Stimulated activated CD4-positive, alpha-beta T cell treated with anti-CD3 and anti-CD28 coated beads, Interleukin-4, amount 100 ng/mL, for 4 hours (primary cell): ENCODE results near the gene MYO19.
A peak's percentile ranks its signal among the peaks of the same experiment; 100 is the strongest.
"Not testable (repeated sequence)": the region's sequence is repeated elsewhere in the genome, so short reads cannot be mapped to it uniquely, and the experiment has no call there.

Source experiments
- DNase-seq, 2 experiments: peaks; one replicate each; pipeline ENCODE4 v3.0.0-alpha.2; 2020

The MYO19 gene

GRCh38 chr17:36532435-36532975, 2.2 kb downstream of the MYO19 start:
- DNase-seq, result no peak

- no peak for DNase-seq
Observed at GRCh38 chr17:36529121-36529520, 5.5 kb downstream of the MYO19 start.

GRCh38 chr17:36527621-36528250, 6.9 kb downstream of the MYO19 start:
- no peak for DNase-seq

GRCh38 chr17:36525888-36526287, 8.8 kb downstream of the MYO19 start:
- no peak for DNase-seq

GRCh38 chr17:36525113-36525512, 9.6 kb downstream of the MYO19 start:
- DNase-seq, result no peak

- peak in 1 of 2 experiments; percentile 21 for DNase-seq
Observed at GRCh38 chr17:36524428-36524876, 10.2 kb downstream of the MYO19 start.

GRCh38 chr17:36523113-36523512, 11.6 kb downstream of the MYO19 start:
- no peak for DNase-seq

- DNase-seq, result no peak
Observed at GRCh38 chr17:36515837-36516236, 18.8 kb downstream of the MYO19 start.

GRCh38 chr17:36514856-36515255, 19.8 kb downstream of the MYO19 start:
- DNase-seq, result no peak

- no peak for DNase-seq
Observed at GRCh38 chr17:36512641-36513040, 22.0 kb downstream of the MYO19 start.

- no peak for DNase-seq
Observed at GRCh38 chr17:36511216-36511615, 23.5 kb downstream of the MYO19 start.

- DNase-seq, result no peak
Observed at GRCh38 chr17:36510636-36511035, 24.0 kb downstream of the MYO19 start.

- no peak for DNase-seq
Observed at GRCh38 chr17:36509272-36509985, 25.2 kb downstream of the MYO19 start.

GRCh38 chr17:36508439-36508838, 26.2 kb downstream of the MYO19 start:
- DNase-seq, result not testable (repeated sequence)

GRCh38 chr17:36507266-36507665, 27.4 kb downstream of the MYO19 start:
- no peak for DNase-seq

- DNase-seq, result no peak
Observed at GRCh38 chr17:36506831-36507230, 27.8 kb downstream of the MYO19 start.

GRCh38 chr17:36506249-36506826, 28.3 kb downstream of the MYO19 start:
- no peak for DNase-seq

GRCh38 chr17:36505171-36505570, 29.5 kb downstream of the MYO19 start:
- DNase-seq, result no peak

GRCh38 chr17:36504156-36504545, 30.5 kb downstream of the MYO19 start:
- DNase-seq, result no peak

- no peak for DNase-seq
Observed at GRCh38 chr17:36503456-36504155, 31.1 kb downstream of the MYO19 start.

GRCh38 chr17:36501963-36502362, 32.7 kb downstream of the MYO19 start:
- DNase-seq, result no peak

- DNase-seq, result no peak
Observed at GRCh38 chr17:36501351-36501750, 33.3 kb downstream of the MYO19 start.

GRCh38 chr17:36500745-36501225, 33.9 kb downstream of the MYO19 start:
- no peak for DNase-seq
